Measurements from ENCODE around the gene MTCL1. TPM values are rescaled to one million over a fixed set of nuclear protein-coding genes. Genes with fewer than 3 reads are reported as not detected.

Gene MTCL1
- total RNA-seq, 2 donors from 2014 or later, result 15.3 to 27.7 TPM

GRCh38 chr18:8708670-8709069 is 3.3 kb downstream of the MTCL1 start:
- H3K36me3 ChIP-seq (replicated peaks in 1 of 2; ENCODE audit: insufficient read depth in 1 of 2, low read depth in 2 of 2), result no peaks in the 10 kb centered on the region
- TF ChIP-seq POLR2A (IDR thresholded peaks at IDR 0.05) (no peak), CTCF (IDR thresholded peaks at IDR 0.05) (no peak)
- peaks cover 38% of the 10 kb centered on the region for H3K4me1 ChIP-seq
- no peaks in the 10 kb centered on the region for H3K27me3 ChIP-seq
- intact Hi-C loops (cut with DNase I), result no loop called here
- H3K9me3 ChIP-seq, result no peaks in the 10 kb centered on the region
- ATAC-seq (no peak), DNase-seq (no peak)
- no peak overlapping the region for H3K4me3 ChIP-seq
- 81 to 83% methylated on average over 9 of the region's 9 CpGs for WGBS, 2 donors
- H3K27ac ChIP-seq, result peak overlapping the region in 1 of 4 donors; percentile 17

- Histone ChIP-seq H3K36me3 (replicated peaks in 1 of 2; ENCODE audit: insufficient read depth in 1 of 2, low read depth in 2 of 2) (no peaks in the 10 kb centered on the region), H3K4me3 (no peak overlapping the region), H3K4me1 (peaks cover 30% of the 10 kb centered on the region), H3K9me3 (no peaks in the 10 kb centered on the region), H3K27ac (peak overlapping the region in 2 of 4 donors; percentile 30 to 44), H3K27me3 (no peaks in the 10 kb centered on the region)
- TF ChIP-seq CTCF (IDR thresholded peaks at IDR 0.05) (no peak), POLR2A (IDR thresholded peaks at IDR 0.05) (no peak)
- intact Hi-C loops (cut with DNase I), result loop anchor here (10.0 kb wide), 1 partner anchor 65 kb away; no protein-coding TSS in a partner anchor
- WGBS, 2 donors, result 82 to 86% methylated on average over 14 of the region's 14 CpGs
- ATAC-seq (no peak), DNase-seq (no peak)
Observed at GRCh38 chr18:8709248-8710059, 4.1 kb downstream of the MTCL1 start.

GRCh38 chr18:8711736-8712135 is 6.4 kb downstream of the MTCL1 start:
- DNase-seq (no peak), ATAC-seq (no peak)
- intact Hi-C loops (cut with DNase I), result loop anchor here (10.0 kb wide), 1 partner anchor 63 kb away; no protein-coding TSS in a partner anchor
- H3K4me3 ChIP-seq, result no peak overlapping the region
- H3K9me3 ChIP-seq, result no peaks in the 10 kb centered on the region
- H3K4me1 ChIP-seq, result peaks cover 21% of the 10 kb centered on the region
- TF ChIP-seq CTCF (IDR thresholded peaks at IDR 0.05), result no peak
- TF ChIP-seq POLR2A (IDR thresholded peaks at IDR 0.05), result no peak
- 59 to 86% methylated on average over 5 of the region's 5 CpGs for WGBS, 2 donors
- no peak overlapping the region for H3K27ac ChIP-seq
- H3K27me3 ChIP-seq, result no peaks in the 10 kb centered on the region
- no peaks in the 10 kb centered on the region for H3K36me3 ChIP-seq (replicated peaks in 1 of 2; ENCODE audit: insufficient read depth in 1 of 2, low read depth in 2 of 2)

- no peak for ATAC-seq
- Histone ChIP-seq H3K9me3 (no peaks in the 10 kb centered on the region), H3K4me3 (no peak overlapping the region), H3K36me3 (replicated peaks in 1 of 2; ENCODE audit: insufficient read depth in 1 of 2, low read depth in 2 of 2) (no peaks in the 10 kb centered on the region), H3K27me3 (no peaks in the 10 kb centered on the region), H3K27ac (no peak overlapping the region), H3K4me1 (peaks cover 26% of the 10 kb centered on the region)
- TF ChIP-seq POLR2A (IDR thresholded peaks at IDR 0.05) (no peak), CTCF (IDR thresholded peaks at IDR 0.05) (no peak)
- no peak for DNase-seq
- intact Hi-C loops (cut with DNase I), result loop anchor here (10.0 kb wide), 1 partner anchor 61 kb away; no protein-coding TSS in a partner anchor
- WGBS, 2 donors, result 50 to 59% methylated on average over 8 of the region's 8 CpGs
Observed at GRCh38 chr18:8713691-8714090, 8.3 kb downstream of the MTCL1 start.
